Measurements from ENCODE around the gene NADK2.
"Not testable (repeated sequence)": the region's sequence is repeated elsewhere in the genome, so short reads cannot be mapped to it uniquely, and the experiment has no call there.

Gene NADK2

DNA sequence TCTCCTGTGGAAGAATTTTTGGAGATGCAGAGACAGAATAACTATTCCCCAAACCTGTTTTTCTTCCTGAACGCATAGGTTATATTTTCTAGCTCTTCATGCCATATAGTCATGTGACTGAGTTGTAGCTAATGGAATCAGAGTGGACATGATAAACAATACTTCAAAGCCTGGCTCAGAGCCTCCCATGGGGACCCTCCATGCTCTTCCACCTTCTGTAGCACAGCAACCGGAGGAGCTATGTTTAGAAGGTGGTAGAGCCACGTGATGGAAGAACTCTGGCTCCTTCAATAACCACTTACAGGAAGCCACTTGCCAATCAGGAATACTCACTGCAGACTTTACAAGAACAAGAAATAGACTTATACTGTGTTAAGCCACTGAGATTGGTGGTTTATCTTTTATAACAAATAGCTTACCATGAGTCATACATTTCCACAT is 39.2 kb downstream of the NADK2 start:
- Histone ChIP-seq H3K27me3 (ENCODE audit: insufficient read depth, low read depth, severe bottlenecking) (no peaks in the 10 kb centered on the region), H3K4me3 (ENCODE audit: low read depth, low read length) (no peak overlapping the region), H3K9me3 (ENCODE audit: severe bottlenecking) (no peaks in the 10 kb centered on the region), H3K36me3 (no peaks in the 10 kb centered on the region; the same call in 1 of the 2 replicates), H3K27ac (no peak overlapping the region)
- TF ChIP-seq, protein P1, sequence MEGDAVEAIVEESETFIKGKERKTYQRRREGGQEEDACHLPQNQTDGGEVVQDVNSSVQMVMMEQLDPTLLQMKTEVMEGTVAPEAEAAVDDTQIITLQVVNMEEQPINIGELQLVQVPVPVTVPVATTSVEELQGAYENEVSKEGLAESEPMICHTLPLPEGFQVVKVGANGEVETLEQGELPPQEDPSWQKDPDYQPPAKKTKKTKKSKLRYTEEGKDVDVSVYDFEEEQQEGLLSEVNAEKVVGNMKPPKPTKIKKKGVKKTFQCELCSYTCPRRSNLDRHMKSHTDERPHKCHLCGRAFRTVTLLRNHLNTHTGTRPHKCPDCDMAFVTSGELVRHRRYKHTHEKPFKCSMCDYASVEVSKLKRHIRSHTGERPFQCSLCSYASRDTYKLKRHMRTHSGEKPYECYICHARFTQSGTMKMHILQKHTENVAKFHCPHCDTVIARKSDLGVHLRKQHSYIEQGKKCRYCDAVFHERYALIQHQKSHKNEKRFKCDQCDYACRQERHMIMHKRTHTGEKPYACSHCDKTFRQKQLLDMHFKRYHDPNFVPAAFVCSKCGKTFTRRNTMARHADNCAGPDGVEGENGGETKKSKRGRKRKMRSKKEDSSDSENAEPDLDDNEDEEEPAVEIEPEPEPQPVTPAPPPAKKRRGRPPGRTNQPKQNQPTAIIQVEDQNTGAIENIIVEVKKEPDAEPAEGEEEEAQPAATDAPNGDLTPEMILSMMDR (IDR thresholded peaks at IDR 0.05; ENCODE audit: low read depth, low read length), result no peak
- no peak for DNase-seq

DNA sequence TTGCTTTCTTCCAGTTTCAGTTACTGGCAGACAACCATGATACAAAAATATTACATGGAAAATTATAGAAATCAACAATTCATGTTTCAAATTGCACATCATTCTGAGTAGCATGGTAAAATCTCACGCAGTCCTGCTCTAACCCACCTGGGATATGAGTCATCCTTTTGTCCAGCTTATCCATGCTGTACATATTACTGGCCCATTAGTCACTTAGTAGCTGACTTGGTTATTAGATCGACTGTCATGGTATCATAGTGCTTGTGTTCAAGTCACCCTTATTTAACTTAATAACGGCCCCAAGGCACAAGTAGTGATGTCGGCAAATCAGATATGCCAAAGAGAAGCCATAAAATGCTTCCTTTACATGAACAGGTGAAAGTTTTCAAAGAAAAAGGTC is 41.2 kb downstream of the NADK2 start:
- H3K9me3 ChIP-seq (ENCODE audit: severe bottlenecking), result no peaks in the 10 kb centered on the region
- no peak overlapping the region for H3K27ac ChIP-seq
- DNase-seq, result no peak
- peaks cover 3% of the 10 kb centered on the region for H3K36me3 ChIP-seq
- no peak overlapping the region for H3K4me3 ChIP-seq (ENCODE audit: low read depth, low read length)
- TF ChIP-seq, protein P1 (IDR thresholded peaks at IDR 0.05; ENCODE audit: low read depth, low read length), result no peak
- no peaks in the 10 kb centered on the region for H3K27me3 ChIP-seq (ENCODE audit: insufficient read depth, low read depth, severe bottlenecking)

DNA sequence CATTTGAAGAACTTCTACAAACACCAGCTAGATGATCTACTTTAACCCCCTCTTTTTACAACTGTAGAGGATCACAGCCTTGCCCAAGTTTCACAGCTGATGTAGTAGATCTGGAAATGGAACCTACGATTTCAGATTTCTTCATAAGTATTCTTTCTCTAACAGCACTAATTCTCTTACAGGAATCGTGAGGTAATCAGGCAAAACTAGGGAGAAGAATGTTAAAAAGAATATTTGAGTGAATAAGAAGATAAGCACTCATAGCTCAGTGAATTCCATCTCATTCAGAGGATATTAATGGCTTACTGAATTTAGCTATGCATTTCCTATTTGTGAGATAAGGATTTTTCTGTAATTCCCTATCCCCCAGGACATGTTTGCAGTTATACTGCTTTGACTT is 42.1 kb downstream of the NADK2 start:
- TF ChIP-seq, protein P1 (IDR thresholded peaks at IDR 0.05; ENCODE audit: low read depth, low read length), result no peak
- Histone ChIP-seq H3K4me3 (ENCODE audit: low read depth, low read length) (no peak overlapping the region), H3K27ac (no peak overlapping the region), H3K36me3 (peaks cover 9% of the 10 kb centered on the region), H3K27me3 (ENCODE audit: insufficient read depth, low read depth, severe bottlenecking) (no peaks in the 10 kb centered on the region), H3K9me3 (ENCODE audit: severe bottlenecking) (no peaks in the 10 kb centered on the region)
- no peak for DNase-seq

DNA sequence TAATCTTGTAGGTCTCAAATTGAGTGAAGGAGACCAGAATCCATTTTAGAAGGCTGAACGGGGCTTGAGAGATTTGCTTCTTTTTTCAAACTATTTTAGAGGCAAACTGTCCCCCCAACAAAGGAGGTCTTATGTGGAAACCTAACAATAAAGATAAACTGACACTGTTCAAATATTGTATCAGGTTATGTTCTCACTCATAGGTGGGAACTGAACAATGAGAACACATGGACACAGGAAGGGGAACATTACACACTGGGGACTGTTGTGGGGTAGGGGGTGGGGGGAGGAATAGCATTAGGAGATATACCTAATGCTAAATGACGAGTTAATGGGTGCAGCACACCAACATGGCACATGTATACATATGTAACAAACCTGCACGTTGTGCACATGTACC is 42.9 kb downstream of the NADK2 start:
- H3K27ac ChIP-seq; H3K36me3 ChIP-seq; H3K4me3 ChIP-seq (ENCODE audit: low read depth, low read length); DNase-seq; H3K9me3 ChIP-seq (ENCODE audit: severe bottlenecking); H3K27me3 ChIP-seq (ENCODE audit: insufficient read depth, low read depth, severe bottlenecking): not testable (repeated sequence)

DNA sequence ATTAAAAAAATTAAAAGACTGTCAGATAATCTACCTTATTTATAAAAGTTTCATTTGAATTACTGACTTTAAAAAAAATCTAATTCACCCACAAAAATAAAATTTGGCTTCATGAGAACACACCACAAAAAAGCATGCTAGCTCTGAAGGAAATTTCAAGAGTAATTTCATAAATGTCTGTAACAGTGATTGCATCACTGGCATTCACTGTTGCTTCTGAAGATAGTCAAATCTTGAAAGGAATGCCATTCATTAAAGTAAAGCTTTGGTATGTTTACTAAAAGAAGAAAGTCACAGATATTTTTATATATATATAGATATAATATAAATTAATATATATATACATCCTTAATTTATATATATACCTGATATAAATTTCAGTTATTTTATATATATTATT is 43.4 kb downstream of the NADK2 start:
- Histone ChIP-seq H3K4me3 (ENCODE audit: low read depth, low read length) (no peak overlapping the region), H3K9me3 (ENCODE audit: severe bottlenecking) (no peaks in the 10 kb centered on the region), H3K27me3 (ENCODE audit: insufficient read depth, low read depth, severe bottlenecking) (no peaks in the 10 kb centered on the region), H3K36me3 (peaks cover 12% of the 10 kb centered on the region), H3K27ac (no peak overlapping the region)
- DNase-seq, result no peak
- TF ChIP-seq, protein P1 (IDR thresholded peaks at IDR 0.05; ENCODE audit: low read depth, low read length), result no peak

DNA sequence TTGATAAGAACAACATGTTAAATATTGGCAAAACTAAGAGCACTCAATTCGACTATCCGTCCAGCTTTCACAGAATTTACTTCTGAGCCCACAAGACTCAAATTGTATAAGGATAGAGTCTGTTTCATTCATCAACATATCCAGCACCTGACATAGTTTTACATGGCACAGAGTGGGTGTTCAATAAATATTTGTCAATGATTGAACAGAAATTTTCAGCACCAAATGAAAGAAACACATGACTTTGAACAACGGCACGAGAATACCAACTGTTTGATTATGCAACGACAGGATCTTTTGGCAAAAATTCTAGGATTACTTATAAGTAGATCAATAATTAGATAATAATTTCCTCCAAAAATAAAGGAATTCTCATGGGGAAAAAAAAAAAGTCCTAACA is 48.0 kb downstream of the NADK2 start:
- Histone ChIP-seq H3K9me3 (ENCODE audit: severe bottlenecking) (no peaks in the 10 kb centered on the region), H3K27me3 (ENCODE audit: insufficient read depth, low read depth, severe bottlenecking) (no peaks in the 10 kb centered on the region), H3K4me3 (ENCODE audit: low read depth, low read length) (no peak overlapping the region), H3K27ac (no peak overlapping the region), H3K36me3 (peaks cover 45% of the 10 kb centered on the region)
- DNase-seq, result no peak
- TF ChIP-seq, protein P1 (IDR thresholded peaks at IDR 0.05; ENCODE audit: low read depth, low read length), result no peak

DNA sequence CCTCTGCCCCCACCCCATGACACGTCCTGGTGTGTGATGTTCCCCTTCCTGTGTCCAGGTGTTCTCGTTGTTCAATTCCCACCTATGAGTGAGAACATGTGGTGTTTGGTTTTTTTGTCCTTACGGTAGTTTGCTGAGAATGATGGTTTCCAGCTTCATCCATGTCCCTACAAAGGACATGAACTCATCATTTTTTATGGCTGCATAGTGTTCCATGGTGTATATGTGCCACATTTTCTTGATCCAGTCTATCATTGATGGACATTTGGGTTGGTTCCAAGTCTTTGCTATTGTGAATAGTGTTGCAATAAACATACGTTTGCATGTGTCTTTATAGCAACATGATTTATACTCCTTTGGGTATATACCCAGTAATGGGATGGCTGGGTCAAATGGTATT is 57.3 kb downstream of the NADK2 start:
- H3K36me3 ChIP-seq, result peaks cover 56% of the 10 kb centered on the region
- DNase-seq; H3K4me3 ChIP-seq (ENCODE audit: low read depth, low read length); H3K27me3 ChIP-seq (ENCODE audit: insufficient read depth, low read depth, severe bottlenecking); H3K9me3 ChIP-seq (ENCODE audit: severe bottlenecking); H3K27ac ChIP-seq: not testable (repeated sequence)
